22Rv1 (cell line): ENCODE data around the gene HDLBP.

Source experiments
- H3K27ac ChIP-seq: fragments of 450-650 bp; 2 replicates; pipeline ENCODE4 v1.5.1; 2017
- CTCF ChIP-seq: fragments of 450-650 bp; IDR thresholded peaks from 2 replicates; pipeline ENCODE4 v1.5.1; 2017; ENCODE audit warnings: mild to moderate bottlenecking
- ZFX ChIP-seq: fragments of 450-650 bp; IDR thresholded peaks from 2 replicates; pipeline ENCODE4 v1.6.1; 2017; ENCODE audit warnings: antibody characterized with exemption, borderline replicate concordance

Gene HDLBP

GRCh38 chr2:241263061-241263460 is 52.4 kb downstream of the HDLBP start:
- TF ChIP-seq CTCF: no peak
- no peak overlapping the region for H3K27ac ChIP-seq

- no peak for TF ChIP-seq ZFX
- no peak overlapping the region for H3K27ac ChIP-seq
Measured at GRCh38 chr2:241261628-241262027, 53.8 kb downstream of the HDLBP start.

GRCh38 chr2:241260911-241261310 is 54.6 kb downstream of the HDLBP start:
- H3K27ac ChIP-seq: no peak overlapping the region
- TF ChIP-seq ZFX: no peak
- TF ChIP-seq CTCF: no peak

- no peak overlapping the region for H3K27ac ChIP-seq
- no peak for TF ChIP-seq CTCF
- TF ChIP-seq ZFX: no peak
Measured at GRCh38 chr2:241258505-241259280, 56.8 kb downstream of the HDLBP start.

- no peak for TF ChIP-seq CTCF
- no peak for TF ChIP-seq ZFX
- no peak overlapping the region for H3K27ac ChIP-seq
Measured at GRCh38 chr2:241257419-241258032, 57.9 kb downstream of the HDLBP start.

GRCh38 chr2:241256168-241256545 is 59.3 kb downstream of the HDLBP start:
- TF ChIP-seq ZFX: no peak
- TF ChIP-seq CTCF: no peak
- H3K27ac ChIP-seq: no peak overlapping the region

- no peak for TF ChIP-seq CTCF
- TF ChIP-seq ZFX: no peak
Measured at GRCh38 chr2:241255542-241256167, 59.8 kb downstream of the HDLBP start.

More at GRCh38 chr2:241255542-241256167, 59.8 kb downstream of the HDLBP start:
- no peak overlapping the region for H3K27ac ChIP-seq
